ENCODE results near the gene METTL1.

METTL1 gene

GRCh38 chr12:57754411-57755193 lies 17.3 kb downstream of the METTL1 start, which contains the start of gene MARCHF9:
Gene MARCHF9, plus strand, starts transcription at chr12:57755103. Its CDS starts 426 bp downstream, at chr12:57755529.
- FAIRE-seq (no peak), DNase-seq (ENCODE audit: low spot score) (no peak)

- DNase-seq (ENCODE audit: low spot score) = no peak
- no peak for FAIRE-seq
These were observed 18.1 kb downstream of the METTL1 start for GRCh38 chr12:57753756-57754337.

DNA sequence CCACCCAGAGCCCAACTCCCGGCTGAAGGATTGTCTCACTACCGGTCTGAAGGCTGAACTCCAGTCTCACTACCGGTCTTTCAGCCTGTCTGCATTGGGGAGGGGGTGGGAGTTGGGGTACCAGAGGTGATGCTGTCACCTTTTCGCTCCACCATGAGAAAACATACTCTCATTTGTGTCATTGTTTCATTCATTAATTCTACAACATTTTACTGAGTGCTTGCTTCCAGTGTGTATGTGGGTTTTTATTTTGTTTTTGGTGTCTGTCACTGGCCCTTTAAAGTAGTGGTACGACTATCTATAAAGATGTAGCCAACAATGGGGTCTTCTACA lies 19.3 kb downstream of the METTL1 start:
- FAIRE-seq = no peak
- no peak for DNase-seq (ENCODE audit: low spot score)

- DNase-seq (ENCODE audit: low spot score) = peak; percentile 97
- peak; percentile 80 for FAIRE-seq
These were observed 19.9 kb downstream of the METTL1 start, which contains the start of gene CDK4 for GRCh38 chr12:57751788-57752667. Gene CDK4, minus strand, starts transcription at chr12:57752310. Its CDS starts 593 bp downstream, at chr12:57751717.

DNA sequence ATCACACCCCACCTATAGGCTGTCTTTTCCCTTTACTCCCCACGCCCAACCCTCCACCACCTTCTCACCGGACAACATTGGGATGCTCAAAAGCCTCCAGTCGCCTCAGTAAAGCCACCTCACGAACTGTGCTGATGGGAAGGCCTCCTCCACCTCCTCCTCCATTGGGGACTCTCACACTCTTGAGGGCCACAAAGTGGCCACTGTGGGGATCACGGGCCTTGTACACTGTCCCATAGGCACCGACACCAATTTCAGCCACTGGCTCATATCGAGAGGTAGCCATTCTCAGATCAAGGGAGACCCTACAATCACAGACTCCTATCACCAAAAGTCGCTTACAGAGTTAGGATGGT lies 20.5 kb downstream of the METTL1 start:
- FAIRE-seq = no peak
- DNase-seq (ENCODE audit: low spot score) = no peak

DNA sequence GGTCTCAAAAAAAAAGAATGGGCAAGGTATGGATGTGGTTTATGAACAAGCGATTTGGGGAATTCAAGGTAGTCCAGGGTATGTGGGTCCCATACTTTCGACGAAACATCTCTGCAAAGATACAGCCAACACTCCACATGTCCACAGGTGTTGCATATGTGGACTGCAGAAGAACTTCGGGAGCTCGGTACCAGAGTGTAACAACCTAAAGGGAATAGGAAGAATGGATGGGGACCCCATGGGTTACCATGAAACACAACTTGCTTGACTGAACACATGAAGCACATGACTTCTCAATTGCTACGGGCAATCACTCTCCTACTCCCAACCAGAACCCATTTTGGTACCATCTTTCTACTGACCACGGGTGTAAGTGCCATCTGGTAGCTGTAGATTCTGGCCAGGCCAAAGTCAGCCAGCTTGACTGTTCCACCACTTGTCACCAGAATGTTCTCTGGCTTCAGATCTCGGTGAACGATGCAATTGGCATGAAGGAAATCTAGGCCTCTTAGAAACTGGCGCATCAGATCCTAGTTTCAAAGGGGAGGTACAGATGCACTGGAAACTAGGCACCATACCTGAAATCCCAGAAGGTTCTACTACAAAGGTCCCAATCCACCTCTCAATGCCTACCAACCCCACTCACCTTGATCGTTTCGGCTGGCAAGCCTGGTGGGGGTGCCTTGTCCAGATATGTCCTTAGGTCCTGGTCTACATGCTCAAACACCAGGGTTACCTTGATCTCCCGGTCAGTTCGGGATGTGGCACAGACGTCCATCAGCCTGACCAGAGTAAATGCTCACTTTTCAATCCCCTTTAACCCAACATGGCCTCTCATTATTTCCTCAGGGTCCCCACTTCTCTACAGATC lies 21.1 kb downstream of the METTL1 start:
- no peak for FAIRE-seq

DNA sequence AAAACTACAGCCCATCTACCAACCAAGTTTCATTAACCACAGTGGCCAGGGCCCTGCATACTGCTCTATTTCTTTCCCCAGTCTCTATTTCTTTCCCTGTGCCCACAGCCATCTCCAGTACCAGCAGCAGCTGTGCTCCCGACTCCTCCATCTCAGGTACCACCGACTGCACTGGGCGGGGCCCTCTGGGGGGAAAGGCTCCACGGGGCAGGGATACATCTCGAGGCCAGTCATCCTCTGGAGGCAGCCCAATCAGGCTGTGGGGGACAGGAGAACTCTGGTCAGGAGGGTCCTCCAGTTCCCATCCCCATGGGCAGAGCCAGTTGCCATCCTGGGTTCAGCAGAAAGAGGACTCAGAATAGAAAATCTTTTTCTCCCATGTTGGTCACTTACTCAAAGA lies 22.8 kb downstream of the METTL1 start:
- DNase-seq (ENCODE audit: low spot score) = no peak
- FAIRE-seq = no peak

More for the DNA sequence above, 21.1 kb downstream of the METTL1 start:
- DNase-seq (ENCODE audit: low spot score) = no peak

DNA sequence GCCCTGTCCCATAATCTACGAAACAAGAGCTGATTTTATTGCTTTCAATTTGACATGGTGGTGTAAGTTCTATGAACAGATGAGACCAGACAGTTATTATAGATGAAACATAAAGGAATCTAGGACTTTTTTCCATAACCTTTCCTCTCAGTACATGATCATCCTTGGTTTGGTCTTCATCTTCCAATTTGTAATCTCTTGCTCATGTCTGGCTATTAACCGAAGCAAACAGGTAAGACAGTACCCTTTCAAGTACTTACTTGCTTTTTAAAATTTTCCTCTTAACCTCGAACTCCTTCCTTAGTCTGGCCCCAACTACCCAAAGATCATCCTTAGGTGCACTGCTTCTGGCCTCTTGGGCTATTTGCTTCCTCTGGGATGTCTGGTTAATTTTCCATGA lies 25.9 kb downstream of the METTL1 start:
- no peak for DNase-seq (ENCODE audit: low spot score)
- no peak for FAIRE-seq

GRCh38 chr12:57745485-57745881 lies 26.4 kb downstream of the METTL1 start:
- FAIRE-seq = no peak
- DNase-seq (ENCODE audit: low spot score) = no peak

DNA sequence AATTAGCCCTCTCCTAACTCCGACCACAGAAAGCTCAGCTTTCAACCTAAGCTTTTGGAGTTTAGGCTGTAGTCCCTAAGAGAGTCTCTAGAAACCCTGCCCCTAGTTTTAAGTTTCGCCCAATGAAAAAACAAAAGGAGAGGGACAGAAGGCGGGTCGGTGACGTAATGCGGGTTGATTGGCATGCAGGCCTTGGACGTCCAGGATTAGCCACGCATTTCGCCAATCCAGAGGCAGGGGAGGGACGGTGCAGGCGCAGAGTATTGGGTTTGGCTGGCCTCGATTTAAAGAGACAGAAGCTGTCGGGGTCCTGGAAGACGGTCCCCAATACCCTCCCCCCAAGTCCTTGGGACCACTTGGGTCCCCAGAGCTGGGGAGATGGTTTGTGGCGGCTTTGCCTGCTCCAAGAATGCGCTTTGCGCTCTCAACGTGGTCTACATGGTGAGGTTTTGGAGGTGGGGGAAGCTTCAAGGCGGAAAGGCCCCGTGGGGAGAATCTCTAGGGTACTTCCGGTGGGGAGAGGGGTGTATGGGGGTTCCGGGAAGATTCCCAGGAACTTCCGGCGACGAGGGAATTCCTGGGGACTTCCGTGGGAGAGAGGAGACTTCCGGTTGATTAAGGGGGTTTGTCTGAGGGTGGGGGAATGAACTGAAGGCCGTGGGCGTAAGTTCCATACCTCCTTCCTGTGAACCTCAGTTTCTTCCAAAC lies 27.0 kb downstream of the METTL1 start, which contains the start of gene TSPAN31:
Gene TSPAN31, plus strand, starts transcription at position 263 of the 708 bp plus-strand sequence. Its CDS starts 116 bp downstream, at position 379.
- DNase-seq (ENCODE audit: low spot score) = peak; percentile 88
- FAIRE-seq = peak; percentile 84

GRCh38 chr12:57744194-57744776 lies 27.6 kb downstream of the METTL1 start:
- FAIRE-seq (no peak), DNase-seq (ENCODE audit: low spot score) (no peak)

GRCh38 chr12:57743769-57744168 lies 28.1 kb downstream of the METTL1 start:
- FAIRE-seq (no peak), DNase-seq (ENCODE audit: low spot score) (no peak)

GRCh38 chr12:57741844-57742738 lies 29.8 kb downstream of the METTL1 start:
- FAIRE-seq (no peak), DNase-seq (ENCODE audit: low spot score) (no peak)

GRCh38 chr12:57741413-57741789 lies 30.5 kb downstream of the METTL1 start:
- DNase-seq (ENCODE audit: low spot score) (no peak), FAIRE-seq (no peak)

GRCh38 chr12:57740656-57741412 lies 31.1 kb downstream of the METTL1 start:
- FAIRE-seq (no peak), DNase-seq (ENCODE audit: low spot score) (no peak)

- FAIRE-seq (no peak), DNase-seq (ENCODE audit: low spot score) (no peak)
These were observed 31.9 kb downstream of the METTL1 start for GRCh38 chr12:57739914-57740538.

GRCh38 chr12:57739387-57739786 lies 32.5 kb downstream of the METTL1 start:
- FAIRE-seq (no peak), DNase-seq (ENCODE audit: low spot score) (no peak)
